SH-SY5Y (cell line): ENCODE data around the gene OBSCN.

ENCODE experiments used
- GATA2 ChIP-seq: IDR thresholded peaks from 2 replicates; pipeline ENCODE4 v1.6.1; 2011; ENCODE audit warnings: mild to moderate bottlenecking, low read depth, low read length
- GATA3 ChIP-seq: IDR thresholded peaks from 2 replicates; pipeline ENCODE4 v1.6.1; 2011; ENCODE audit warnings: low read depth, mild to moderate bottlenecking, low read length, moderate library complexity

The OBSCN gene

DNA sequence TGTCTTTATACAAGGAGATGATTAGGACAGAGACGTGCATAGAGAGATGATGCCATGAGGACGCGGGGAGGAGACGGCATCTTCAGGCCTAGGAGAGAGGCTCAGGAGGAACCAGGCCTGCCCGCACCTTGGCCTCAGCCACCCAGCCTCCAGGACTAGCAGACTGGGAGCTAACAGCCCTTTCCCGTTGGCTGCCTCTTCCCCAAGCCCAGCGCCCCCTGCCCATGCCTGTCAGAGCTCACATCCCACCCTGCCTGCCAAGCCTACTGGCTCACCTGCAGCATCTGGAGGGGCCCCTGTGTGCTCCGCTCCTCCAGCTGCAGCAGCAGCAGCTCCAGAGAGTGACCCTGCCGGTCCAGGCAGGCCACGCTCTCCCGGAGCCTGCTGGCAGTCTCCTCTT is 202.8 kb downstream of the OBSCN start:
- TF ChIP-seq GATA3 = no peak
- no peak for TF ChIP-seq GATA2

- no peak for TF ChIP-seq GATA3
- TF ChIP-seq GATA2 = no peak
These were observed 203.3 kb downstream of the OBSCN start for GRCh38 chr1:228411121-228411520.

DNA sequence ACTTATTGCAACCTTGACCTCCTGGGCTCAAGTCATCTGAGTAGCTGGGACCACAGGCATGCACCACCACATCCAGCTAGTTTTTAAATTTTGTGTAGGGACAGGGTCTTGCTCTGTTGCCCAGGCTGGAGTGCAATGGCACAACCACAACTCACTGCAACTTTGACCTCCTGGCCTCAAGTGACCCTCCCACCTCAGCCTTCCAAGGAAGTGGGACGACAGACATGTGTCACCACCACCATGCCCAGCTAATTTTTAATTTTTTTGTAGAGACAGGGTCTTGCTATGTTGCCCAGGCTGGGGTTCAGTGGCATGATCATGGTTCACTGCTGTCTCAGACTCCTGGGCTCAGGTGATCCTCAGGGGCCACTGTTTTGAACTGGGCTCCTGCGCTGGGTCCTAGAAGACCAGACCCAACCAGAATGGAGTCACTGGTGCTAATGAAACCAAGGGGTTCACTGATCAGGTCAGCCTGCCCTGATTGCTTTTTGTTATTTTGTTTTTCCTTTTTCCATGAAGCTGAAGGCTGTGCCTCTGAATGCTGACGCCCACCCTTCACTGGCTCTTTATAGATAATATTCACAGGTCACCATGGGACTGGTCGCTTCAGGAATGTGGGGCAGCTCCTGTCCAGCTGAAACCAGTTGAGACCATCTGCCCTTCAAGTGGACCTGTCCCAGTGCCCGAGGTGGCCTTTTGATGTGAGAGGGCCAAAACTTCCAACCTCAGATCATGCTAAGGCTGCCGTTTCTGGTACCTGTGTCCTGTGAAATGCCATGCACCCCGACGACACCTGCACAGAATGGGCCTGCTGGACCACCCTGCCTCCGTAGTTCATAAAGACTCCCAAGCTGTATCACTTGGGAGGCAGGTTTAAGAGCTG is 203.9 kb downstream of the OBSCN start:
- TF ChIP-seq GATA3 (no peak), GATA2 (no peak)

- TF ChIP-seq GATA2 = no peak
- no peak for TF ChIP-seq GATA3
These were observed 205.6 kb downstream of the OBSCN start for GRCh38 chr1:228413241-228414010.

- TF ChIP-seq GATA3 (no peak), GATA2 (no peak)
These were observed 206.8 kb downstream of the OBSCN start for GRCh38 chr1:228414511-228415211.

DNA sequence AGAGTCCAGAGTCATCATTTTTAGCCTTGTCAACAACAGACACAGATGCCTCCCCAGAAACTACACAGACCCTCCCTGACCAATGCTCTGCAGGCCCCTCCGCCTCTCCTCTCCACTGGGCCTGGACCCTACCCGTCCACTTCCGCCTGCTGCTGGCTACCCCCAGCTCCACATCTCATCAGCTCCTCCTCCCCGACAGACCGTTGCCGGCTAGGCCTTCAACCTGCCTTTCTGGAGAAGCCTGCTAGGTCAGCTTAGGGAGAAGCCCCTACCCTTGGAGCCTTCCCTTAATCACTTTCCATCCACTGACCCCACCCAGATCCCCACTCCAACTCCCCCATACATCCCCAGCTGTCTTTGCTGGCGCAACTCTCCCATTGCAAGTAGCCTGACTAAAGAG is 207.4 kb downstream of the OBSCN start:
- TF ChIP-seq GATA2 (no peak), GATA3 (no peak)

DNA sequence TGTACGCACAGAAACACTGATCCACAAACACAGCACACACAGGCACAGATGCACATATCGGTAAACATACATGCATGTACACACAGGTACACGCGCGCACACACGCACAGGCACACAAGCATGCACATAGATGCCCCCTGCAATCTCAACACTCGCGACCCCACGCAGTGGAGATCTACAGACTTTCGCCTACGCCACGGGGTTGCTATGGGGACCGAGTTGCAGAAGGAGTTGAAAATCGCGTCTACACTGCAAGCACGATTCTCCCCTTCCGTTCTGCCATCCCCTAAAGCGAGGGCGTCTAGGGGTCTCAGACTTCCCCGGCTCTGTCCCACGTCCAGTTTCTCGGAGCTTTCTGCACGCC is 208.0 kb downstream of the OBSCN start:
- no peak for TF ChIP-seq GATA2
- no peak for TF ChIP-seq GATA3

DNA sequence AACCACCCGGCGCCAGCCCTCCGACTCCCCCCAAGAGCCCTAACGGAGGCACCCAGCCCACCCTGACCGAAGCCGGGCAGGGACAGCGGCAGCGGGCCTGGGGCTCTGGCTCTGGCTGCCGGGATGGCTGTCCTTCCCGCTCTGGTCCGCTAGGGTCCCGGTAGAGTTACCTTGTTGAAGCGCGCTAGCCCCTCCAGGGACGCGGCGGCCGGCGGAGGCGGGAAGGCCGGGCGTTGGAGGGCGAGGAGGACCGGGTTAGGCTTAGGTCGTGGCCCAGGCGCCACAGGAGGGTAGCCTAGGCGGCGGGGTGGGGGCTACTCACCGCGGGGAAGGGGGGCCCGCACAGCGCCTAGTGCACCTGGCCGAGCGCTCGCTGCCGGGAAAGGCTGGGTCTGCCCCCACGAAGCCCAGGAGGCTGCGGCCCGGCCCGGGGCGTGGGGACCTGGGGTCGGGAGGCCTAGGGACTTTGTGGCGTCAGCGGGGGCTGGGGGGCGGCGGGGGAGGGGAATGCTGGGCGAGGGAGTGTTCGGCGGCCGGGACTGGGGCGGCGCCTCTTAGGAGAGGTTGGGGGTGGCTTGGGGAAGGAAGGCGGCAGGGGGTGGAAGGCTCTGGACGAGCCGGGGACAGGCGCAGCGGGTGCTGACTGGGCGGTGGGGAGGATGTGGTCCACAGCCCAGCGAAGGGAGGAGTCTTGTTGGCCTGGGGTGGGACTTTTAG is 208.5 kb downstream of the OBSCN start, which contains the start of gene TRIM17:
TSS of gene TRIM17 (minus strand) at position 645 of the 717 bp plus-strand sequence. CDS start 1,789 bp downstream, outside the sequence.
- TF ChIP-seq GATA3 (no peak), GATA2 (no peak)

GRCh38 chr1:228417061-228417460 is 209.2 kb downstream of the OBSCN start:
- TF ChIP-seq GATA2 = no peak
- no peak for TF ChIP-seq GATA3

DNA sequence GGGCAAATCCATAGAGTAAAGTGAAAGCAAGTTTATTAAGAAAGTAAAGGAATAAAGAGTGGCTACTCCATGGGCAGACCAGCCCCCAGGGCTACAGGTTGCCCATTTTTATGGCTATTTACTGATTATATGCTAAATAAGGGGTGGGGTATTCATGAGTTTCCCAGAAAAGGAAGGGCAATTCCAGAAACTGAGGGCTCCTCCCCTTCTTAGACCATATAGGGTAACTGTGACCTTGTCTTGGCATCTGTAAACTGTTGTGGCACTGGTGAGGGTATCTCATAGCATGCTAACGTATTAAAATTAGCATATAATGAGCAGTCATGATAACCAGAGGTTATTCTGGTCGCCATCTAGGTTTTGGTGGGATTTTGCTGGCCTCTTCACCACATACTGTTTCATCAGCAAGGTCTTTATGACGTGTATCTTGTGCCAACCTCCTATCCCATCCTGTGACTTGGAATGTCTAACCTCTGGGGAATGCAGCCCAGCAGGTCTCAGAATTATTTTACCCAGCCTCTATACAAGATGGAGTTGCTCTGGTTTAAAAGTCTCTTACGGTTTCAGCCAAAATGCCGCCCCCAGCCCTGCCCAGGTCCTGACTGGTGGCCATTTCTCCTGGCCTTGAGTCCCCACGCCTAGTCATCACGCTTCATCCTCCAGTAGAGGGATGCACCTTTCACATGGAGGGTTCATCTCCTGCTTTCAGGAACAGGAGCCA is 209.8 kb downstream of the OBSCN start:
- TF ChIP-seq GATA2 = no peak
- no peak for TF ChIP-seq GATA3

DNA sequence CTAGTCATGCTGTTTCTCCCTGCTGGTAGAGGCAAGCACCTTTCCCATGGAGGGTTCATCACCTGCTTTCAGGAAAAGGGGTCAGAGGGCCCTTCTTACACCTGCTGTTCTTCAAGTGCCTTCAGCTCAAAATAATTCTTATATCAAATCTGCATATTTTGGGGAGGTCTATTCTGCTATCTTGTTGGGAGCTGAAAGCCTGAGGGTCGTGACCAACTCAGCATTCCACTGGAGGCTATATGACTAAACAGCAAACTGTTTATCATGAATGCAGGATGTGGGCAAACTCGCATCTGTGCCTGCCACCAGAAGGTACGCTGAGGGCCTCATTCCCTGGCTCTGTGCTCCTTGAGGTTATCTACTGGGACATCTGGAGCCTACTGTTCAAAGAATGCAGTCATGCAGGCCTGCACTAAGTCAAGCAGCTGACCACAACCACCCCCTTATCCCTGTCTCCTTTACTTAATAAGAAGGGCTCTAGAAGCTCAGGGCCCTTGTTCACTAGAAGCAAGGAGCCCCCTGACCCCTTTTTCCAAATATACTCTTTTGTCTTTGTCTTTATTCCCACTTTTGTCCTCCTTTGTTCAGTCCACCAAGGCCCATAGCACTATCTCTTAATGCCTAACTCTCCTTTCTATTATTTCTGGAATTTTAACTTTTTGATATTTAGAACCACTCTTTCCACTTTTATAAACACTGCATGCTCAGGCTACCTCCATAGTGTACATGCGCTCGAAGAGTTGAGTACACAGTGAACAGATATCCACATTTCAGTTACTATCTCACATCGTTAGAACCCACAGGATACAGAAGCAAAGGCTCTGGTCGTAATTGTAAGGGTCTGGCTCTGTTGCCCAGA is 213.4 kb downstream of the OBSCN start:
- no peak for TF ChIP-seq GATA3
- no peak for TF ChIP-seq GATA2

- TF ChIP-seq GATA2 = no peak
- TF ChIP-seq GATA3 = no peak
These were observed 215.7 kb downstream of the OBSCN start for GRCh38 chr1:228423404-228424053.
